Breast epithelium (tissue), 3 donors: ENCODE data around the gene RPP14.

Experiments used
- POLR2AphosphoS5 ChIP-seq, 3 donors: sonication (generic); formaldehyde crosslinking; IDR thresholded peaks; one replicate each; pipeline ENCODE4 v1.6.1; 2017; ENCODE audit warnings: antibody characterized with exemption in 3 of 3
- TF ChIP-seq, protein P1 (sequence below), 3 donors: fragments of 450-650 bp; IDR thresholded peaks; one replicate each; pipeline ENCODE4 v1.5.1; 2016 to 2017; ENCODE audit warnings: antibody characterized with exemption in 3 of 3, mild to moderate bottlenecking in 3 of 3, moderate library complexity in 3 of 3

- TF ChIP-seq, protein P1, sequence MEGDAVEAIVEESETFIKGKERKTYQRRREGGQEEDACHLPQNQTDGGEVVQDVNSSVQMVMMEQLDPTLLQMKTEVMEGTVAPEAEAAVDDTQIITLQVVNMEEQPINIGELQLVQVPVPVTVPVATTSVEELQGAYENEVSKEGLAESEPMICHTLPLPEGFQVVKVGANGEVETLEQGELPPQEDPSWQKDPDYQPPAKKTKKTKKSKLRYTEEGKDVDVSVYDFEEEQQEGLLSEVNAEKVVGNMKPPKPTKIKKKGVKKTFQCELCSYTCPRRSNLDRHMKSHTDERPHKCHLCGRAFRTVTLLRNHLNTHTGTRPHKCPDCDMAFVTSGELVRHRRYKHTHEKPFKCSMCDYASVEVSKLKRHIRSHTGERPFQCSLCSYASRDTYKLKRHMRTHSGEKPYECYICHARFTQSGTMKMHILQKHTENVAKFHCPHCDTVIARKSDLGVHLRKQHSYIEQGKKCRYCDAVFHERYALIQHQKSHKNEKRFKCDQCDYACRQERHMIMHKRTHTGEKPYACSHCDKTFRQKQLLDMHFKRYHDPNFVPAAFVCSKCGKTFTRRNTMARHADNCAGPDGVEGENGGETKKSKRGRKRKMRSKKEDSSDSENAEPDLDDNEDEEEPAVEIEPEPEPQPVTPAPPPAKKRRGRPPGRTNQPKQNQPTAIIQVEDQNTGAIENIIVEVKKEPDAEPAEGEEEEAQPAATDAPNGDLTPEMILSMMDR (IDR thresholded peaks at IDR 0.05): no peak
- no peak for TF ChIP-seq POLR2AphosphoS5 (IDR thresholded peaks at IDR 0.05)
Observed at GRCh38 chr3:58335652-58335947, 29.6 kb downstream of the RPP14 start.
